RWPE2 (cell line): ENCODE results near the gene FBXO34.

Experiments used
- ATAC-seq: fragments of 200-7000 bp; cut with Tn5 transposase; 3 replicates; pipeline ENCODE4 v1.9.1; 2021; ENCODE audit warnings: low read depth
- DNase-seq: peaks from one replicate; pipeline ENCODE4 v3.0.0-alpha.2; 2020; ENCODE audit warnings: low spot score
- H3K27ac ChIP-seq: fragments of 450-650 bp; 2 replicates; pipeline ENCODE4 v1.5.1; 2017; ENCODE audit warnings: mild to moderate bottlenecking; ENCODE audit not compliant: poor library complexity, severe bottlenecking
- H3K27me3 ChIP-seq: fragments of 250-450 bp; sonication (Bioruptor Pico); 2 replicates; pipeline ENCODE4 v1.5.1; 2021; ENCODE audit warnings: mild to moderate bottlenecking, moderate library complexity; ENCODE audit not compliant: insufficient read depth, poor library complexity, severe bottlenecking
- H3K36me3 ChIP-seq: fragments of 250-450 bp; sonication (Bioruptor Pico); 2 replicates; pipeline ENCODE4 v1.5.1; 2020; ENCODE audit warnings: low read depth, mild to moderate bottlenecking, moderate library complexity
- H3K4me1 ChIP-seq: fragments of 250-450 bp; sonication (Bioruptor Pico); 2 replicates; pipeline ENCODE4 v1.5.1; 2021; ENCODE audit warnings: mild to moderate bottlenecking, moderate library complexity; ENCODE audit not compliant: insufficient read depth, poor library complexity, severe bottlenecking
- H3K4me3 ChIP-seq: fragments of 250-450 bp; sonication (Bioruptor Pico); 2 replicates; pipeline ENCODE4 v1.5.1; 2021; ENCODE audit warnings: mild to moderate bottlenecking, moderate library complexity; ENCODE audit not compliant: severe bottlenecking
- H3K9me3 ChIP-seq: fragments of 250-450 bp; sonication (Bioruptor Pico); 2 replicates; pipeline ENCODE4 v1.5.1; 2021; ENCODE audit warnings: mild to moderate bottlenecking, moderate library complexity; ENCODE audit not compliant: severe bottlenecking
- TF ChIP-seq, protein P1 (sequence below): fragments of 450-650 bp; IDR thresholded peaks from one replicate; pipeline ENCODE4 v1.5.1; 2017; ENCODE audit warnings: mild to moderate bottlenecking, moderate library complexity; ENCODE audit not compliant: poor library complexity, severe bottlenecking

The FBXO34 gene

DNA sequence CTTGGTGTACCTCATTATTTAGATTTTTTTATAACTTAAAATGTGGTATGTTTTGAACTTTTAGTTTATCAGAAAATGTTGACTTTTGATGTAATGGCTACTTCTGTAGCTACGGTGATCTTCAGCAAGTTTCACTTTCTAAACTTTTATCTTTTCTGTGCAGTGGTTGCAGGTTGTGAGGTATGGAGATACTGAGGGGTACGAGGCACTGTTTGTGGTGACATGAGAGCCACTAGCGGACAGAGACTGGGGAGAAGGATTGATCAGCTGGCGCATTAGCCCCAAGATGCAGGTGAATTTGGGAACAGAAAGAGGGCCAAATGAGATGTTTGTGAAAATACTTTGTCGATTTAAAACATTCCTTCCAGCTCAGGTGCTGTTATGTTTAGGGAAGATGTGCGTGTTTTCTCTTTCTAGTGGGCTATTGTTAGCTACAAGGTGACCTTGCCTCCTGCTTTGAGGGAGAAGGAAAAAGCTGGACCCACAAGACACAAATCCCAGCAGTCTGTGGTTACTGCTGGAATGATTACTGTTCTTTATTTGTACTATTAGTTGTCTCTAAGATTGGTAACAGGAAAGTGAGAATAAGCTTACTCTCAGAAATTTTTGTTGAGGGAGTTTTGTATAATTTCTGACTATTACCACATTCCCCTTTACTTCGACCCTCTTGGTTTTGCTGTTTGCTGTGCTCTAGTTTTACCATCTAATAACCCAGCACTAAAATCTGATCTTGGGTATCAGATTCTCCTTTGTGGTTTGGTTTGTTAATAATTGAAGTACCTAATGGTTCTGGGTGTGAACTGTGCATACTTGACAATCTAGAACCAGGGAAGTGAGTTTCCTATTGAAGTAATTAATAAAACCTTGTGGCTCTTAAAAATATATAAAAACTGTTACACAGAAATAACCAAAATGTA is 61.7 kb downstream of the FBXO34 start:
- H3K4me1 ChIP-seq = peaks cover 23% of the 10 kb centered on the region
- TF ChIP-seq, protein P1, sequence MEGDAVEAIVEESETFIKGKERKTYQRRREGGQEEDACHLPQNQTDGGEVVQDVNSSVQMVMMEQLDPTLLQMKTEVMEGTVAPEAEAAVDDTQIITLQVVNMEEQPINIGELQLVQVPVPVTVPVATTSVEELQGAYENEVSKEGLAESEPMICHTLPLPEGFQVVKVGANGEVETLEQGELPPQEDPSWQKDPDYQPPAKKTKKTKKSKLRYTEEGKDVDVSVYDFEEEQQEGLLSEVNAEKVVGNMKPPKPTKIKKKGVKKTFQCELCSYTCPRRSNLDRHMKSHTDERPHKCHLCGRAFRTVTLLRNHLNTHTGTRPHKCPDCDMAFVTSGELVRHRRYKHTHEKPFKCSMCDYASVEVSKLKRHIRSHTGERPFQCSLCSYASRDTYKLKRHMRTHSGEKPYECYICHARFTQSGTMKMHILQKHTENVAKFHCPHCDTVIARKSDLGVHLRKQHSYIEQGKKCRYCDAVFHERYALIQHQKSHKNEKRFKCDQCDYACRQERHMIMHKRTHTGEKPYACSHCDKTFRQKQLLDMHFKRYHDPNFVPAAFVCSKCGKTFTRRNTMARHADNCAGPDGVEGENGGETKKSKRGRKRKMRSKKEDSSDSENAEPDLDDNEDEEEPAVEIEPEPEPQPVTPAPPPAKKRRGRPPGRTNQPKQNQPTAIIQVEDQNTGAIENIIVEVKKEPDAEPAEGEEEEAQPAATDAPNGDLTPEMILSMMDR = no peak
- no peak overlapping the region for H3K27ac ChIP-seq
- H3K9me3 ChIP-seq = no peaks in the 10 kb centered on the region
- DNase-seq (no peak), ATAC-seq (no peak)
- H3K4me3 ChIP-seq = no peak overlapping the region
- no peaks in the 10 kb centered on the region for H3K27me3 ChIP-seq
- H3K36me3 ChIP-seq = 0 out of 2 replicates have a peak, but pooled peaks cover 4% of the 10 kb centered on the region

DNA sequence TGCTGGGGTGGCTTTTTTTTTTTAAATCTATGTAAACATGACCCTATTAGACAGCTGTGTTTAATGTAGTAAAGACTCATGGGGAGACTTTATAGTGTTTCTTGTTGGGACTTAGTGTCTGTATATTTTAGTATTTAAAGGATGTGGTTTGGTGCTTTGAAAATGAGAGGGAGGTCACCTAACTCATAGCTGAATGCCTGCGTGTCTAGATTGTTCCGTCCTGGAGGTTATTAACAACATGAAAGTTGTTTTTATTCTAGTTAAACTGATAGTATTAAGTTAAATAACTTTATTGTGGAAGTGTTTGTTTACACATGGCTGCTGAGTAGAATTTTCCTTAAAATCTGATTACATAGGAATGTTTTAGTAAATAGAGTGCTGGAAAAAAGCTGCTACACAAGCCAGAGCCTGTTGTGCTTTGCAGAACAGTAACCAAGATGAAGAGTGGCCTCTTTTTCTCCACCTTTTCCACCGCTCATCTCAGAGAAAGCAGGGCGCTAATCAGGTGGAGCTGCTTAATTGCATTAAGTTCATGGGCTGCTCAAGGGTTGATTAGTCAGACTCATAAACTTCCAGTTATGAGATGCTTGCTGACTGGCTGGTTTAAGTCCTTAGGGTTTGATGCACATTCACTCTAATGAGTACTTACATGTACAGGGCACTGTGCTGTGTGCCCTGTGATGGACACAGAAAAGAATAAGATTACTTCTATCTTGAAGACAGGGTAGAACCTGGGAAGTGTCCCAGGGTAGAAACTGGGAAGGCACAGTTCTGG is 62.7 kb downstream of the FBXO34 start:
- DNase-seq = no peak
- Histone ChIP-seq H3K4me1 (peaks cover 23% of the 10 kb centered on the region), H3K9me3 (no peaks in the 10 kb centered on the region), H3K27me3 (no peaks in the 10 kb centered on the region), H3K36me3 (0 out of 2 replicates have a peak, but pooled peaks cover 4% of the 10 kb centered on the region), H3K27ac (no peak overlapping the region), H3K4me3 (no peak overlapping the region)
- peak; percentile 30; the same call in 1 of the 3 replicates for ATAC-seq
- TF ChIP-seq, protein P1 = no peak

DNA sequence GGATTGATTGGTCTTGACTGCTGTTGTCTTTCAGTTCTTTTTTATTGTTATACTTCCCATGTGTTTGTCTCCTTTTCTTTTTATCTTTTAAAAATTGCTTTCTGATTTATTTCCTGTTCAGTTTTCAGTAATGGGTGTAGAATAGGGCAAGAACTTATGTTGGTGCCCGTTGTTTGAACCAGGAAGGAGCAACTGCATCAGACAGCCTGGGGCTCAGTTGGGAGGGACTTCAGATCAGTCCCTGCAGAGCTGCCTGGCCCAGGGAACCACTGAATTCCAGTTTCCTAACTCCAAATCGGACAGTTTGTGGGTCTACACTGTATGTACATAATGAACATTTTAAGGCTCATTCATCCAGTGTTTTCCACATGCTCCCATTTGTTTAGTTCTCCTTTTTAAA is 64.9 kb downstream of the FBXO34 start:
- DNase-seq (no peak), ATAC-seq (peak; percentile 58; the same call in 2 of the 3 replicates)
- Histone ChIP-seq H3K4me1 (peaks cover 23% of the 10 kb centered on the region), H3K27me3 (no peaks in the 10 kb centered on the region), H3K27ac (no peak overlapping the region), H3K4me3 (no peak overlapping the region), H3K36me3 (0 out of 2 replicates have a peak, but pooled peaks cover 4% of the 10 kb centered on the region), H3K9me3 (no peaks in the 10 kb centered on the region)
- TF ChIP-seq, protein P1 = no peak

DNA sequence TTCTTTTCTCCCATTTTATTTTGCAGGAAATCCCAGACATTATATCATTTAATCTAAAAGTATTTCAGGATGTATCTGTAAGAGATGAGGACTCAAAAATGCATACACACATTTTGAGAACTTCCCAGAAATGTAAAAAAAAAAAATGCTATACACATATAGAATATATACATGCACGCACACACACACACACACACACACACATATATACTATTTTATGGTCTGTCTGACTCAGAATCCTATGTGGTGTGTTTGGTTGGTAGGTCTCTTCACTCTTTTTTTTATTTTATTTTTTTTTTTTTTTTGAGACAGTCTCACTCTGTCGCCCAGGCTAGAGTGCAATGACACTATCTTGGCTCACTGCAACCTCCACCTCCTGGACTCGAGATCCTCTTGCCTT is 65.5 kb downstream of the FBXO34 start:
- H3K4me1 ChIP-seq = peaks cover 23% of the 10 kb centered on the region
- no peak overlapping the region for H3K4me3 ChIP-seq
- H3K27ac ChIP-seq = no peak overlapping the region
- H3K36me3 ChIP-seq = 0 out of 2 replicates have a peak, but pooled peaks cover 4% of the 10 kb centered on the region
- TF ChIP-seq, protein P1 = no peak
- H3K27me3 ChIP-seq = no peaks in the 10 kb centered on the region
- no peak for DNase-seq
- no peaks in the 10 kb centered on the region for H3K9me3 ChIP-seq
- ATAC-seq = no peak
